Kidney capillary endothelial cell (primary cell): ENCODE results near the gene MOB3A.

Experiments used
- DNase-seq: peaks from one replicate; pipeline ENCODE4 v3.0.0-alpha.2; 2018; ENCODE audit warnings: low spot score

MOB3A gene

DNA sequence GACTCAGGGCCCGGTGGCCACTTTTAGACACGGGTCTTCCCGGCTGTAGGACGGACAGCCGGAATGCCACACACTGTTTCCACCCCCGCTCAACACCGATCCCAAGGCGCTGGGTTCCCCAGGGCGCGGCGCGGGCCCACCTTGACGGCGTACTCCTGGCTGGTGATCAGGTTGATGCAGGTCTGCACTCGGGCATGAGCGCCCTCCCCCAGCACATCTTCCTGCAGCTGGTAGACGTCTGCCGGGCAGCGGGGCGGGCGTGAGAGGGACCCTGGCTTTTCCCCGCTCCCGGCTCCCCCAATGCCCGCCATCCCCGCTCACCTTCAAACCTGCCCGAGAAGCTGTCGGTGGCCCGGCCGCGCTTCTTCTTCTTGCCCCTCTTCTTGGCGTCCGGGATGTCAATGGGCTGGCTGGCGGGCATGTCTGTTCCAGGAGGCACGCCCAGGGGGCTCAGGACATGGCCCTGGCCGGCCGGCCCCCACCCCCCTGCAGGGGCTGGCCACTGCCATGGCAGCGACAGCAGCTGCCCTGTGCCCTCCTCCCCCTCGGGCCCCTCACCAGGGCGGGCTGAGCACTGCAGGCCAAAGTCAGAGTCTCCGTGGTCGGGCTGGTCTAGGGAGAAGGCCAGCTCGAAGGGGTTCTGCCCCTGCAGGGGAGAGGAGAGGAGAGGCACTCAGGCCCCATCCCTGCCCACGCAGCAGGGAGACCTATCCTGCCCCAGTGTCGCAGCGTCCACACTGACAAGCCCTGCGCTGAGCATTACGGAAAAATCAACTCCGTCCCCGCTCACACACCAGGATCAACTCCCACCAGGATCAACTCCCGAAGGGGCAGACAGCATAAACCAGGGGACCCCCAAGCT is 49.8 kb downstream of the MOB3A start:
- DNase-seq = no peak

GRCh38 chr19:2045501-2046045 is 50.6 kb downstream of the MOB3A start:
- DNase-seq = no peak

DNA sequence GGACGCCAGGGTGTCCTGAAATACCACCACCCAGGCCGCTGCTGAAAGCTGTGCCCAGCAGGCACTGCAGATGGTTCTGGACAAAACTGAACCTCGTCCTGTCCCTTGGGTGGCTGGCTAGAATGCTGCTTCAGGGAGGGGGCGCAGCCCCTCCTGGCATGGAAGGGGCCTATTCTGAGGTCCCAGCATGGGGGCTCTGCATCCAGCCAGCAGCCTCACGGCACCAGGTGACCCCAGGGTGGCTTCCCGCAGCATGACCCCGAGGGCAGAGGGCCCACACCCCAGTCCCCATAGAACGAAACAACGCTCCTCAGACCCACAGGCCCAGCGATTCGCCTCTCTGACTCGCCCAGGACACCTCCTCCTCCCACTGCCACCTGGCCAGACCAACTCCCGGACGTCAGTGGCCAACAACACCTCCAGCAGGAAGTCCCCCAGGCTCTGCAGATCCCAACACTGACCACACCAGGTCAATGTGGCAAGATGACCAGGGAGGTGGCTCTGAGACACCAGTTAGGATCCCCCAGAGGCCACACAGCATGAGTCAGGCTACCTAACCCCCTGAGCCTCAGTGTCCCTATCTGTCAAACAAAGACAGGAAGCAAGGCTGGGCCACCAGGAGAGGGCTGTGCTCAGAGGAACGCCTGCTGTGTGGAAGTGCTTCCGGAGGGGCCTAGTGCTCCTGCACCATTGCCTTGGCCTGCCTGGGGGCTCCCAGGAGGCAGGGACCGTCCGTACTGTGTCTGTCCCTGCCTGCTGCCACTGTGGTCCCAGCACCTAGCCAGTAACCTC is 51.2 kb downstream of the MOB3A start:
- DNase-seq = no peak

- DNase-seq = no peak
These were observed 52.0 kb downstream of the MOB3A start for GRCh38 chr19:2043961-2044708.

- no peak for DNase-seq
These were observed 52.9 kb downstream of the MOB3A start for GRCh38 chr19:2043251-2043641.

- DNase-seq = no peak
These were observed 53.5 kb downstream of the MOB3A start for GRCh38 chr19:2042485-2043250.

DNA sequence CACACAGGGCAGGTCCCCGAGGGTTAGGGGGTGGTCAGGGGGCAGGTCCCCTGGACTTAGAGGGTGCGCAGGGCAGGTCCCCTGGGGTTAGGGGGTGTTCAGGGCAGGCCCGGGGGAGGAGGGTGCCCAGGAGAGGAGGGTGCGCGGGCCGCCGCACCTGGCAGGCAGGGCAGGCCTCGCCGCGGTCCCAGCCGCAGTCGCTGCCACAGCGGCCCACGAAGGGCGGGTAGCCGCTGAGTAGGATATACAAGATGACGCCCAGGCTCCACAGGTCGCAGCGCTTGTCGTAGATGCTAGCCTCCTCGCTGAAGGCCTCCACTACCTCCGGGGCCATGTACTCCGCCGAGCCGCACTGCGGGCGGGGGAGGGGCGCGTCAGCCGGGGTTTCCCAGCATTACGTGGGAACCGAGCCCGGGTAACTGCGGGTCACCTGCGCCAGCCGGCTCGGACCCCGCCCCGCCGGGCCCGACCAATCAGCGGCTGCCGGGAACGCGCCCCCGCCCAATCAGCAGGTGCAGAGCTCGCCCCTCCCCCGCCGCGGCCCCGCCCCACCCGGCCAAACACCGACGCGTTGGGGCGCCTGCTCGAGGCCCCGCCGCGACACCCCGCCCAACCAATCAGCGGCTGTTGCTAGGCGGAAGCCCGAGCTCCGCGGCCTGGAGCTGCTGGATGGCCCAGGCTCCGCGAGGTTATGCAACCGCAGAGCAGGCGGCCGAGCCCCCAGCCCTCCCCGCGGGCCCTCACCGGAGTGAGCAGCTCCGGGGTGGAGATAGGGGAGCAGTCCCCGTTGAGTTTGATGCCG is 54.2 kb downstream of the MOB3A start:
- DNase-seq = peak; percentile 59

GRCh38 chr19:2041433-2041682 is 54.8 kb downstream of the MOB3A start:
- no peak for DNase-seq

DNA sequence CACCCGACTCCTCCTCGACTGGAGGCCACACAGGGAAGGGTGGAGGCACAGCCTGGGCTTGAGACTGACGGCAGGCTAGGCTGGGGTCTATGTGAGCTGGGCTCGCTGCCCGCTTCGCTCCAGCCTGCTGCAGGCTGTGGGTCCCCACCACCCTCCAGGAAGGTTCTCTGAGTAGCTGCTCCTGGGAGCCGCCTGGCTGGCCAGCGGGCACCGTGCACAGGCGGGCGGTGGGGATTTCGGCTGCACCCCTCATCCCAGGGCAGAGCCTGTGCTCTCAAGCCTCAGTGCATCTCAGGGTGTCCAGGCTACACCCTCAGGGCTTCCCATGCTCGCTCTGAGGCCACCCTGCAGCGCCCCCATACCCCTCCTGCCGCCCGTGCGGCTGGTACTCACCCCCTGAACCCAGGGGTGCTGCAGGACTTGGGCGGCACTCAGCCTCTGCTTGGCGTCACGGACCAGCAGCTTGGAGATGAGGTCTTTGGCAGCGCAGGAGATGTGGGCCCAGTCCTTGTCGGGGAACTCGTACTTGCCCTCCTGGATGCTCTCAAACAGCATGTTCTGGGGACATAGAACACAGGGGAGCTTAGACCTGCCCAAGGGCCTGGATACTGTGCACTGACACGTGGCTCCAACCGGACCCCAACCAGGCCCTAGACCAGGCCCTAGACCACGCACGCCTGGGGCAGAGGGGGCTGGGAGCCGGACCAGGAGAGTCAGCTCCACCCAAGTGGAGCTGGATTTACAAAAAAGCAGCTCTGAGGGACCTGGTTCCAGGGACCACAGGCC is 55.3 kb downstream of the MOB3A start:
- no peak for DNase-seq

DNA sequence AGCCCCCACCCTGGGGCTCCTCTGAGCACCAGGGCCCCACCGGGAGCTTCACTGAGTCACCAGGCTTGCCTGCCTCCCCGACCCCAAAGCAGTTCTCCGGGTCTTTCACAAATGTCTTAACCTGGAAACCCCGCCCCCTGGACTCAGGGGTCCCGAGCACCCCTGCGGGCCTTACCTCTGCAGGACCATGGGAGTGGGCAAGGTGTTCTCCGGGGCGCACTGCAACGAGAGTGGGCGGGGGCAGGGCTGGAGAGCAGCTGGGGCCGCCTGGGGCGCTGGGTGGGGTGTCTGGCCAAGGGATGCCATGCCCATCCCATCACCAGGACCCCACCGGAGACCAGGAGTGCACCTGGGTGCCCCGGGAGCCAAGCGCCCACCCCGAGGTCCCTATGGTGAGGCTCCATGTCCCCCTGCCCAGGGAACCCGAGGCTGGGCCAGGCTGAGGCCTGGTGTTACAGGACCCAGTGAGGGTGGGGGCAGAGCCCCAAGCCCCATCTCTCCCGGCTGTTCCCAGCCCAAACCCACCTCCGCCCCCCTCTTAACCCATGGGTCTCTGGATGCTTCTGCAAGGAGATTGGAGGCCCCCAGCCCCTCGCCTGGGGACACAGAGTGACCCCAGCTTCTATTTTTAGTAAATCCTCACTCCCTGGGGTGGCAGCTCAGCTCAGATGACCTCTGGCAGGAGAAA is 56.0 kb downstream of the MOB3A start:
- no peak for DNase-seq

DNA sequence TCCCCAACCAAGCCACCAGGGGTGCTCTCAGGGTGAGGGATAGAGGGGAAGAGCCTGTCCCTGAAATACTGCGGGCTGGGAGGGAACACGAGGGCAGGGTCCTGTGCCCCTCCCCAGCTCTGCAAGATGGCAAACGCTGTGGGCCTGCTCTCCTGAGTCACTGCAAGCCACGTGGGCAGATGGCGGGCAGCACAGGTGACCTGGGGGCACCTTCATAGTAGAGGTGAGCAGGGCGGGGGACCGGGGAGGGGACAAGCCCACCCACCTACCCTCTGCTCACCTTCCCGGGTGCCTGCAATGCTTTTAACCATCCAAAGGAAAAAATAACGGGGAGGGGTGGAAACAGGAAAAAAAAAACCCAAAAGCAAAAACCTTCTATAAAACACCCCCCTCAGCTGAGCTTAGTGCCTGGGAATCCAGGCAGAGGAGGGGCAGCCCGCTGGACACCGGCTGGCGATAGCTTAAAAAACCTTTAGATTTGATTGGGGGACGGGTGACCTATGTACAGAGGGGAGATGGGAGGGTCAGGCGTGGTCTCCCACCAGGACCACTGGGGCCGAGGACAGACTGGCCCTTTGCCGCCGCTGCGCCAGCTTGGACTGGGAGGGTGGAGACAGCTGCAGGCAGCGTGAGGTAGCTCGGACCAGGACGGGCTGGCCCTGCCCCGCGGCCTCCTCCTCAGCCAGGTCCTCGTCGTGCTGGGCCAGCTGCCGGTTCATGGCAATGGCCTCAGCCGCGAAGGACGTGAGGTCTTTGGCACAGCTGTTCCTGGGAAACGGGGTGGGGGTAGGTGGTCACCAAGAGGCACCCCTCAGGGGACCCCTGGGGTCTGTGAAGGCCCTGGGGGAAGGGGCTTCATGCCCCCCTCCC is 56.8 kb downstream of the MOB3A start:
- no peak for DNase-seq

DNA sequence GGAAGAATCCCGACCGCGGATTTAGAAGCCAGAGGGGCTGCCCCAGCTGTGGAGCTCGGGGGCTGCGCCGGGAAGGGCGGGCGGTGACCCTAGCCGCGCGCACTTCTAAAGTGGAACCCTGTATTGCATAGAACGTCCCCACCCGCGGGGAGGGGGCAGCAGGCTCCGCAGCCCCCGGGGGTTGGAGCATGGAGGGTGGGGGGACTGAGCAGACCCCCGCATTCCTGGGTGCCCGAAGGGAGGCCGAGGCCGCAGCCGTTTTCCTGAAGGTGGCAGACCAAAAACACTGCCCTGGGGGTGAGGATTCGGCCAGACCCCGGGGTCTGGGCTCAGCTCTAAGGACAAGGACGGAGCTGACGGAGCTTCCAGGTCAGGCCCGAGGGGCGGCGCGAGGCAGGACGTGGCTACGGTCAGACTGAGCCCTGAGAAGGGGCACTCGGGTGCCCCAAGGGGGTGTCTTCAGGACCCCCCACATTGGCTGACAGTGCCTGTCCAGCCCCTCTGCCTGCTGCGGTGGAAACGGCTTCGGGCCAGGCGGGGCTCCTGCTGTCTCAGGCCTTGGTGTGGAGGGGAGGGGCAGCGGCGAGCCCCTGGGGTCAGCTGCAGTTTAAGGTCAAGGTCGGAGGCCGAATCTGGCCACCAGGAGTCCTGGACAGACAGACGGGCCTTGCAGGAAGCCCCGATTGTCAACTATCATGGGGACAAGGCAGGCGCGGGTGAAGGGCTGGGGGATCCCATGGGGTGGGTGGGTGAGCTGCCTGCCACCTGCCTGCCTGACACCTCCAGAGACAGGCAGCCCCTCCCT is 57.6 kb downstream of the MOB3A start:
- DNase-seq = no peak

- DNase-seq = no peak
These were observed 58.4 kb downstream of the MOB3A start for GRCh38 chr19:2037651-2038255.

GRCh38 chr19:2036424-2036823 is 59.7 kb downstream of the MOB3A start:
- DNase-seq = no peak

GRCh38 chr19:2035590-2035991 is 60.5 kb downstream of the MOB3A start:
- no peak for DNase-seq

DNA sequence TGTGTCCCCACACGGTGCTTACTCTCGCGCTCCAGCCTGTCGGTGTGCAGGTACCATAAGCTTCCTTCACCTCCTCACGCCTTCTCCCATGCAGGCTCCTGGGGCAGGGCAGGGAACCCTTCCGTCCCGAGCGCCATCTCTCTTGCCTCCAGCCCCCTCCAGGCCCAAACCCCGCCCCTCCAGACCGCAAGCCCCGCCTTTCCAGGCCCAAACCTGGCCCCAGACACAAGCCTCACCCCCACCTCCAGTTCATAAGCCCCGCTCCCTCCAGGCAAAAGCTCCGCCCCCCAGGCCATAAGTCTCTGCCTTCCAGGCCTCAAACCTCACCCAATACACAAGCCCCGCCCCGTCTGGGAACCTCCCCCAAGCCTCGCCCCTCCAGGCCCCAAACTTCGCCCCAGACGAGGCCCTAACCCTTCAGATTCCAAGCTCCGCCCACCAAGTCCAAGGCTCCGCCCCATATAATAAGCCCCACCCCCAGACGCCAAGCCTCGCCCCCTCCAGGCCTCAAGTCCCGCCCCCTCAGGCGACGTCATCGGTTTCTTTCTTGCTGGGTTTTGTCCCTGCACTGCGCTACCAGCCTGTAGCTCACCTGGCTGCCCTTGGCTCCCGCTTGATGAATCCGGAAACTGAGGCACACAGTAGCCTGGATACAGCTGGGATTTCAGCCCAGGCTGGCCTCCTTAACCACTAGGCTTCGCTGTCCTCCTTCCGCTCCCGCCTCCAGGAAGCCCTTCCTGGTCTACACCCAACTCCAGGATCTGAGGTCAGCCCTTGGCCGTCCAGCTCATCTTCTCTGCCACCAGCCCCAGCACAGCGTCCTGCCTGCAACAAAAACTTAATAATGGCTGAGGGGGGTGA is 61.2 kb downstream of the MOB3A start:
- DNase-seq = no peak
